Measurements from ENCODE around the gene UPP1. TPM values are rescaled to one million over a fixed set of nuclear protein-coding genes. Genes with fewer than 3 reads are reported as not detected.

The UPP1 gene
- total and polyA plus RNA-seq, 2 of the 4 experiments (the other 2 are of a cell fraction): 3.9 to 14.5 TPM

GRCh38 chr7:48091506-48092433 is 2.7 kb downstream of the UPP1 start (continued):
- no peak for TF ChIP-seq ELK1 (IDR thresholded peaks at IDR 0.05; ENCODE audit: borderline replicate concordance, low read depth, low read length)

- CTCF ChIA-PET: interaction anchor here (1.5 kb wide), 1 partner anchor 104 kb away, joined by 5 read pairs; no protein-coding TSS in a partner anchor
- H3K4me3 ChIP-seq (ENCODE audit: insufficient read depth, low read depth, low read length): no peak overlapping the region
- H3K56ac ChIP-seq (ENCODE audit: extremely low read depth, insufficient read depth, low read length): peak overlapping the region; percentile 30; the same call in 1 of the 2 replicates
- H3K36me3 ChIP-seq (ENCODE audit: control insufficient read depth, insufficient read depth, low read length): peaks cover 27% of the 10 kb centered on the region
- H2BK15ac ChIP-seq (ENCODE audit: low read depth, low read length): no peak overlapping the region
- peaks cover 46 to 62% of the 10 kb centered on the region in 2 experiments for H3K79me1 ChIP-seq (ENCODE audit: low read depth in 1 of 2, low read length in 2 of 2)
- peak overlapping the region; percentile 87 for H2BK20ac ChIP-seq (ENCODE audit: low read depth, low read length)
- H3K9me3 ChIP-seq (ENCODE audit: control insufficient read depth, insufficient read depth, low read length): no peaks in the 10 kb centered on the region
- H4K8ac ChIP-seq (ENCODE audit: low read depth in 2 of 2, low read length in 2 of 2): peak overlapping the region; percentile 29 to 62; a peak in 2 of 4 replicates
- ATAC-seq (ENCODE audit: low read depth) (peak; percentile 88), DNase-seq (peak; percentile 76)
- peak overlapping the region; percentile 32; the same call in 1 of the 2 replicates for H3K4me2 ChIP-seq (ENCODE audit: low read depth, low read length)
- no CpG with 5 or more reads among the region's 3 CpGs for WGBS, 2 experiments (ENCODE audit: extremely low coverage in 2 of 2, insufficient read length in 1 of 2)
- no peaks in the 10 kb centered on the region for H3K27me3 ChIP-seq (ENCODE audit: control insufficient read depth, insufficient read depth, low read length)
- no peak overlapping the region for H4K5ac ChIP-seq (ENCODE audit: low read depth, low read length)
- H3K27ac ChIP-seq (ENCODE audit: insufficient read depth, low read length): peak overlapping the region; percentile 47; the same call in 1 of the 2 replicates
- H3K14ac ChIP-seq (replicated peaks; ENCODE audit: low read depth, low read length): no peak overlapping the region
- H3K9me1 ChIP-seq (ENCODE audit: insufficient read depth, low read length): peaks cover 23% of the 10 kb centered on the region
- intact Hi-C loops (cut with micrococcal nuclease) (no loop called here), in situ Hi-C loops (cut with MboI; ENCODE audit: low sequenced_read_pairs) (loop anchor here (10.0 kb wide), 1 partner anchor 110 kb away; no protein-coding TSS in a partner anchor), dilution Hi-C loops (cut with HindIII; ENCODE audit: low sequenced_read_pairs, unreplicated experiment) (no loop called here)
- peaks cover 20% of the 10 kb centered on the region for H3K4me1 ChIP-seq (ENCODE audit: control insufficient read depth, insufficient read depth, low read length)
- no peak overlapping the region for H3K9ac ChIP-seq (ENCODE audit: low read depth, low read length)
- H3K23ac ChIP-seq (ENCODE audit: low read depth, low read length): no peak overlapping the region; the same call in 1 of the 2 replicates
- H2AFZ ChIP-seq (replicated peaks; ENCODE audit: low read length, poor library complexity): no peak overlapping the region
- no peaks in the 10 kb centered on the region for H4K20me1 ChIP-seq (ENCODE audit: insufficient read depth, low read length)
- TF ChIP-seq MXI1 (IDR thresholded peaks at IDR 0.05; ENCODE audit: borderline replicate concordance, low read depth, low read length) (no peak), USF2 (IDR thresholded peaks at IDR 0.05; ENCODE audit: low read depth, low read length) (no peak)
- H4K91ac ChIP-seq (ENCODE audit: insufficient read depth, low read depth, low read length): peak overlapping the region; percentile 30; the same call in 1 of the 2 replicates
- no TSS peak for BruUV-seq (replicated peaks)
- peak overlapping the region; percentile 72; the same call in 1 of the 2 replicates for H2AK5ac ChIP-seq (ENCODE audit: low read depth, low read length)
- peak overlapping the region; percentile 62 for H2BK120ac ChIP-seq (ENCODE audit: low read depth, low read length)
- H3K4ac ChIP-seq (ENCODE audit: low read depth, low read length): peak overlapping the region; percentile 63
- H2BK5ac ChIP-seq (ENCODE audit: low read depth, low read length, poor library complexity, severe bottlenecking): peak overlapping the region; percentile 59
- H2AK9ac ChIP-seq (replicated peaks; ENCODE audit: low read depth, low read length, poor library complexity): peak overlapping the region; percentile 46
- H3K18ac ChIP-seq (ENCODE audit: low read depth, low read length): peak overlapping the region; percentile 66; the same call in 1 of the 2 replicates
- POLR2A ChIA-PET (ENCODE audit: unreplicated experiment): no interaction called here
Observed at GRCh38 chr7:48094861-48095293, 5.8 kb downstream of the UPP1 start.

All from IMR-90 (cell line).